Thoracic aorta (tissue), 2 donors: Measurements from ENCODE around the gene KLHDC3. TPM values are rescaled to one million over a fixed set of nuclear protein-coding genes. Genes with fewer than 3 reads are reported as not detected.

Experiments used
- ATAC-seq: fragments of 150-250 bp; one replicate; pipeline ENCODE4 v1.8.0; 2017; ENCODE audit warnings: low read depth; ENCODE audit not compliant: insufficient number of reproducible peaks, low FRiP score
- DNase-seq: peaks from one replicate; pipeline ENCODE4 v3.0.0-alpha.2; 2020; ENCODE audit warnings: low spot score
- H3K27ac ChIP-seq, 2 donors: fragments of 200-600 bp; sonication (generic); 1 replicate in 1 of 2; 2 replicates in 1 of 2; pipeline ENCODE4 v1.5.1; 2016; ENCODE audit warnings: mild to moderate bottlenecking in 2 of 2, moderate library complexity in 2 of 2
- H3K27me3 ChIP-seq: fragments of 200-600 bp; sonication (generic); replicated peaks from 2 replicates; pipeline ENCODE4 v1.6.0; 2016; ENCODE audit warnings: mild to moderate bottlenecking; ENCODE audit not compliant: insufficient read depth
- H3K36me3 ChIP-seq: fragments of 200-600 bp; sonication (generic); one replicate; pipeline ENCODE4 v1.5.1; 2016
- H3K4me1 ChIP-seq, 2 donors: fragments of 200-600 bp; sonication (generic); 1 replicate in 1 of 2; 2 replicates in 1 of 2; pipeline versions ENCODE4 v1.5.1 to v1.6.0; 2016; ENCODE audit warnings: low read depth in 2 of 2, mild to moderate bottlenecking in 1 of 2; ENCODE audit not compliant: control insufficient read depth in 1 of 2
- H3K4me3 ChIP-seq: fragments of 200-600 bp; sonication (generic); 2 replicates; pipeline ENCODE4 v1.5.1; 2016; ENCODE audit warnings: mild to moderate bottlenecking
- H3K9me3 ChIP-seq: fragments of 200-600 bp; sonication (generic); 2 replicates; pipeline ENCODE4 v1.5.1; 2016
- total RNA-seq, 2 donors: library from RNA; depleted of rRNA; stranded (reverse); fragments of >200 nt; gene quantifications; one replicate each; pipeline versions ENCODE4 v1.1.0 to v1.2.3, GENCODE V29; 2016
- TF ChIP-seq, protein P1 (sequence below): fragments of 200-600 bp; sonication (generic); IDR thresholded peaks from one replicate; pipeline ENCODE4 v1.5.1; 2019; ENCODE audit warnings: antibody characterized with exemption

The KLHDC3 gene
- total RNA-seq, 2 donors from 2014 or later: 87.3 to 105 TPM

DNA sequence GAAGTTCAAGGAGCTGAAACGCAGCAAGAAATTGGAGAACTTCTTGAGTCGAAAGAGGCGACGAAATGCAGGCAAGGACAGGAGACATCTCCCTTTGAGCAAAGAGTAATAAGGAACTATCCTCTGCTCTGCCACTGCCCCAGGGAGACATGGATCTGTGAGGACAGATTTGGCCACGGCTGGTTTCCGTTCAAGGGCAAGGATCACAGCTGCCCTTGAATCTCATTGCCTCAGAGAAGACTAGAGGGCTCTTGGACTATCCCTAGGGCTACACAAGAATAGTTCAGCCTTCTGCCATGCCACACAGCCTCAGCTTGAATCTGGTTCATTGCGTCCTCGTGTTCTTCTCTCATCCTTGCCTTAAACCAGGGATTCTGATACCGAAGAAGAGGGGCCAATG, 15.1 kb downstream of the KLHDC3 start:
- TF ChIP-seq, protein P1, sequence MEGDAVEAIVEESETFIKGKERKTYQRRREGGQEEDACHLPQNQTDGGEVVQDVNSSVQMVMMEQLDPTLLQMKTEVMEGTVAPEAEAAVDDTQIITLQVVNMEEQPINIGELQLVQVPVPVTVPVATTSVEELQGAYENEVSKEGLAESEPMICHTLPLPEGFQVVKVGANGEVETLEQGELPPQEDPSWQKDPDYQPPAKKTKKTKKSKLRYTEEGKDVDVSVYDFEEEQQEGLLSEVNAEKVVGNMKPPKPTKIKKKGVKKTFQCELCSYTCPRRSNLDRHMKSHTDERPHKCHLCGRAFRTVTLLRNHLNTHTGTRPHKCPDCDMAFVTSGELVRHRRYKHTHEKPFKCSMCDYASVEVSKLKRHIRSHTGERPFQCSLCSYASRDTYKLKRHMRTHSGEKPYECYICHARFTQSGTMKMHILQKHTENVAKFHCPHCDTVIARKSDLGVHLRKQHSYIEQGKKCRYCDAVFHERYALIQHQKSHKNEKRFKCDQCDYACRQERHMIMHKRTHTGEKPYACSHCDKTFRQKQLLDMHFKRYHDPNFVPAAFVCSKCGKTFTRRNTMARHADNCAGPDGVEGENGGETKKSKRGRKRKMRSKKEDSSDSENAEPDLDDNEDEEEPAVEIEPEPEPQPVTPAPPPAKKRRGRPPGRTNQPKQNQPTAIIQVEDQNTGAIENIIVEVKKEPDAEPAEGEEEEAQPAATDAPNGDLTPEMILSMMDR: no peak
- Histone ChIP-seq H3K4me1 (peaks cover 0 to 3% of the 10 kb centered on the region in 2 donors), H3K9me3 (no peaks in the 10 kb centered on the region), H3K4me3 (no peak overlapping the region), H3K27me3 (no peaks in the 10 kb centered on the region), H3K36me3 (peaks cover 53% of the 10 kb centered on the region), H3K27ac (no peak overlapping the region)
- DNase-seq: no peak
- ATAC-seq: no peak

DNA sequence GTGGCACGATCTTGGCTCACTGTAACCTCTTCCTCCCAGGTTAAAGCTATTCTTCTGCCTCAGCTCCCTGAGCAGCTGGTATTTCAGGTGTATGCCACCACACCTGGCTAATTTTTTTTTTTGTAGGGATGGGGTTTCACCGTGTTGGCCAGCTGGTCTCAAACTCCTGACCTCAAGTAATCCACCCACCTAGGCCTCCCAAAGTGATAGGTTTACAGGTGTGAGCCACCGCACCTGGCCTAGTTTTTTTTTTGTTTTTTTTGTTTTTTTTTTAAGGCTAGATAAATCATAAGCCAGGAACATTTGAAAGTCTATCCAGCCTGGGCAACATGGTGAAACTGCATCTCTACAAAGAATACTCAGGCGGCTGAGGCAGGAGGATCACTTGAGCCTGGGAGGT, 18.3 kb downstream of the KLHDC3 start:
- Histone ChIP-seq H3K9me3 (no peaks in the 10 kb centered on the region), H3K4me3 (no peak overlapping the region), H3K27ac (no peak overlapping the region), H3K27me3 (no peaks in the 10 kb centered on the region), H3K4me1 (no peaks in the 10 kb centered on the region), H3K36me3 (peaks cover 37% of the 10 kb centered on the region)
- DNase-seq (no peak), ATAC-seq (no peak)
- TF ChIP-seq, protein P1: no peak

DNA sequence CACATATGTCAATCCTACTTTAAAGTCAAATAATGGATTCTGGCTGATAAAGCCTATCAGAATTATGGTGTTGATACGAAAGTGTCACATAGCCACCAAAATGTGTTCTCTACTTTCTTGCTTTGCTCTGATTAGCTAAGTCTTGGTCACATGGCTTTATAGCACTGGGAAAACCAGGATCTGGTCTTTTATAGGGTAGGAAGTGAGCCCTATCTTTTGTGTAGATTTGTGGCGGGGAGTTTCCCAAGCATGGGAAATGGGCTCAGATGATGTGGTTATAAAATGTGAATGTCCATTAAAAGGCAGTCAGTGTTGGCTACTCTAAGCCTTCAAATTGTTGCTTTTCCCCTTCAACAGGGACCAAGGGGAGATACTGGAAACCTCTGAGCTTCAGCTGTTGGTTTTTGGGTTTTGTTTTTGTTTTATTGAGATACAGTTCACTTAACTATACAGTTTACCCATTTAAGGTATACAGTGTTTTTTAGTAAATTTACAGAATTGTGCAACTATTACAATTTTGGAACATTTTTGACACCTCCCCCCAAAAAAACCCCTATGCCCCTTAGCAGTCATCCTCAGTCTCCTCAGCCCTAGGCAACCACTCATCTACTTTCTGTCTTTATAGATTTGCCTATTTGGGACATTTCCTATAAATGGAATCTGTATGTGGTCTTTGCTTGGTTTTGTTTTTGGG, 19.6 kb downstream of the KLHDC3 start:
- DNase-seq: no peak
- no peaks in the 10 kb centered on the region for H3K27me3 ChIP-seq
- no peaks in the 10 kb centered on the region for H3K4me1 ChIP-seq
- no peak for ATAC-seq
- TF ChIP-seq, protein P1: no peak
- no peak overlapping the region for H3K4me3 ChIP-seq
- peaks cover 41% of the 10 kb centered on the region for H3K36me3 ChIP-seq
- H3K27ac ChIP-seq: no peak overlapping the region
- H3K9me3 ChIP-seq: no peaks in the 10 kb centered on the region

DNA sequence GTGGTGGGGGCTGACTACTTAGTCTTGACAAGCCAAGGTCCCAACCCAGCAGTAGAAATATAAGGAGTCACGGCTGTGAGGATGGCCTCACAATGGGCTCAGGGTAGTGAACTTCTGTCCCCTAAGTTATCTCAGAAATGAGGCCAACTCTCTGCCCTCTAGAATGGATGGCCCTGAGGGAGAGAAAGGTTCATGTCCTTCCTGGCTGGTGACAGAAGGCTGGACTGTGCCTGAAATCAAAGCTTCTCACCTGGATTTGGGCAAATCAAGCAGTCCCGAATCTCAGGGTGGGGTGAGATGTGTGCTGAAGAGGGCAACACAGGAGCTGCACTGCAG, 20.1 kb downstream of the KLHDC3 start:
- DNase-seq (no peak), ATAC-seq (no peak)
- TF ChIP-seq, protein P1: no peak
- H3K4me3 ChIP-seq: no peak overlapping the region
- peaks cover 41% of the 10 kb centered on the region for H3K36me3 ChIP-seq
- H3K9me3 ChIP-seq: no peaks in the 10 kb centered on the region
- no peak overlapping the region for H3K27ac ChIP-seq
- no peaks in the 10 kb centered on the region for H3K4me1 ChIP-seq
- no peaks in the 10 kb centered on the region for H3K27me3 ChIP-seq

DNA sequence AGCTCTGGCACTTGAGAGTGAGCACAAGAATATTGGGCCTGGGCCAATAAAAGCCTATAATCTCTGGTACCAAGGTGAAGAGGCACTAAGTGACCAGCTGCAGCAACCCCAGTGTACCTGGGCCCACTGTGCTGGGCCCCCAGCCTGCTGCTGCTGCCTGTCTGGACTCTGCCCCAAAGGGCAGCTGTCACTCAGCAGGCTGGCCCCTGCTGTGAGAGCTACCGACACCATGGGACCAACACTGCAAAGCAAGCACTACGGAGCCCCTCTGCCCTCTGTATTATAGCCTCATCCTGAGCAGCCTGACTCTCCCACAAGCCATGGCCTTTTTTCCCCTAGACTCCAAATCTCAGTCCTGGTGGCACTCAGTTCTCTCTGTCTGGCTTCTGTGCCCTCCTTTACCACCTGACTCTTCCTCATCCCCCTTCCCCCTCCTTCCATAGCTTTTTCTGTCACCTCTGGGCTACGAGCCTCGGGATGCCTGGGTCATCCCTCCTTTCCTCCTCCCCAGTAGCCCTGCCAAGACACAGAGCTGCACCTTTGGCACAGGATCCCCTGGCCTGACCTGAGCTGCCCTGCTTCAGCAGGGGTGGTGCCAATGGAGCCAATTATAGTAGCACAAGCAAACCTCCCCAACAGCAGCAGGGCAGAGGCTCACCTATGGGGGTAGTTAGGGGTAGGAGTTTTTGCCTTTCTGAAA, 21.6 kb downstream of the KLHDC3 start:
- Histone ChIP-seq H3K36me3 (peaks cover 31% of the 10 kb centered on the region), H3K27me3 (no peaks in the 10 kb centered on the region), H3K4me3 (no peak overlapping the region), H3K9me3 (no peaks in the 10 kb centered on the region), H3K27ac (no peak overlapping the region), H3K4me1 (no peaks in the 10 kb centered on the region)
- DNase-seq (no peak), ATAC-seq (no peak)
- TF ChIP-seq, protein P1: no peak
